Thoracic aorta (tissue), 2 donors: ENCODE measurements around the gene MPG. TPM values are rescaled to one million over a fixed set of nuclear protein-coding genes. Genes with fewer than 3 reads are reported as not detected.

Experiments
- ATAC-seq: fragments of 150-250 bp; one replicate; pipeline ENCODE4 v1.8.0; 2017; ENCODE audit warnings: low read depth; ENCODE audit not compliant: insufficient number of reproducible peaks, low FRiP score
- DNase-seq: peaks from one replicate; pipeline ENCODE4 v3.0.0-alpha.2; 2020; ENCODE audit warnings: low spot score
- H3K27ac ChIP-seq, 2 donors: fragments of 200-600 bp; sonication (generic); 1 replicate in 1 of 2; 2 replicates in 1 of 2; pipeline ENCODE4 v1.5.1; 2016; ENCODE audit warnings: mild to moderate bottlenecking in 2 of 2, moderate library complexity in 2 of 2
- H3K27me3 ChIP-seq: fragments of 200-600 bp; sonication (generic); replicated peaks from 2 replicates; pipeline ENCODE4 v1.6.0; 2016; ENCODE audit warnings: mild to moderate bottlenecking; ENCODE audit not compliant: insufficient read depth
- H3K36me3 ChIP-seq: fragments of 200-600 bp; sonication (generic); one replicate; pipeline ENCODE4 v1.5.1; 2016
- H3K4me1 ChIP-seq, 2 donors: fragments of 200-600 bp; sonication (generic); 1 replicate in 1 of 2; 2 replicates in 1 of 2; pipeline versions ENCODE4 v1.5.1 to v1.6.0; 2016; ENCODE audit warnings: low read depth in 2 of 2, mild to moderate bottlenecking in 1 of 2; ENCODE audit not compliant: control insufficient read depth in 1 of 2
- H3K4me3 ChIP-seq: fragments of 200-600 bp; sonication (generic); 2 replicates; pipeline ENCODE4 v1.5.1; 2016; ENCODE audit warnings: mild to moderate bottlenecking
- H3K9me3 ChIP-seq: fragments of 200-600 bp; sonication (generic); 2 replicates; pipeline ENCODE4 v1.5.1; 2016
- CTCF ChIP-seq: fragments of 200-600 bp; sonication (generic); IDR thresholded peaks from one replicate; pipeline ENCODE4 v1.5.1; 2019; ENCODE audit warnings: antibody characterized with exemption
- total RNA-seq, 2 donors: library from RNA; depleted of rRNA; stranded (reverse); fragments of >200 nt; gene quantifications; one replicate each; pipeline versions ENCODE4 v1.1.0 to v1.2.3, GENCODE V29; 2016

Gene MPG
- total RNA-seq, 2 donors from 2014 or later: 93.1 to 202 TPM

GRCh38 chr16:76535-77272, 1.3 kb upstream of the MPG start:
- peaks cover 4% of the 10 kb centered on the region for H3K36me3 ChIP-seq
- peak overlapping the region; percentile 76 for H3K4me3 ChIP-seq
- TF ChIP-seq CTCF: no peak
- H3K27ac ChIP-seq: peak overlapping the region; percentile 95 to 98
- no peaks in the 10 kb centered on the region for H3K9me3 ChIP-seq
- H3K4me1 ChIP-seq: peaks cover 32 to 71% of the 10 kb centered on the region in 2 donors
- no peaks in the 10 kb centered on the region for H3K27me3 ChIP-seq
- ATAC-seq: no peak
- DNase-seq: peak; percentile 74

GRCh38 chr16:77273-77806, 685 bp upstream of the MPG start:
- H3K9me3 ChIP-seq: no peaks in the 10 kb centered on the region
- H3K36me3 ChIP-seq: peaks cover 4% of the 10 kb centered on the region
- H3K27me3 ChIP-seq: no peaks in the 10 kb centered on the region
- H3K4me1 ChIP-seq: peaks cover 32 to 76% of the 10 kb centered on the region in 2 donors
- no peak for DNase-seq
- H3K4me3 ChIP-seq: peak overlapping the region; percentile 76
- peak overlapping the region; percentile 95 to 98 for H3K27ac ChIP-seq
- peak; percentile 24 for ATAC-seq
- TF ChIP-seq CTCF: no peak

GRCh38 chr16:78444-79150, 572 bp downstream of the MPG start:
- no peaks in the 10 kb centered on the region for H3K27me3 ChIP-seq
- H3K27ac ChIP-seq: peak overlapping the region; percentile 95 to 98
- H3K9me3 ChIP-seq: no peaks in the 10 kb centered on the region
- peaks cover 4% of the 10 kb centered on the region for H3K36me3 ChIP-seq
- no peak for TF ChIP-seq CTCF
- ATAC-seq: peak; percentile 6
- H3K4me3 ChIP-seq: peak overlapping the region; percentile 76
- peaks cover 31 to 79% of the 10 kb centered on the region in 2 donors for H3K4me1 ChIP-seq
- DNase-seq: no peak

GRCh38 chr16:79151-80054, 1.4 kb downstream of the MPG start:
- H3K9me3 ChIP-seq: no peaks in the 10 kb centered on the region
- H3K27ac ChIP-seq: peak overlapping the region; percentile 95 to 98
- ATAC-seq: no peak
- peaks cover 38 to 79% of the 10 kb centered on the region in 2 donors for H3K4me1 ChIP-seq
- no peak for TF ChIP-seq CTCF
- H3K4me3 ChIP-seq: peak overlapping the region; percentile 76
- H3K36me3 ChIP-seq: peaks cover 4% of the 10 kb centered on the region
- DNase-seq: no peak
- H3K27me3 ChIP-seq: no peaks in the 10 kb centered on the region
